Measurements from ENCODE around the gene AMBRA1. TPM values are rescaled to one million over a fixed set of nuclear protein-coding genes. Genes with fewer than 3 reads are reported as not detected.

AMBRA1 gene
- polyA plus RNA-seq, 2 of the 4 experiments (the other 2 are of a cell fraction): 11.5 to 13.4 TPM

DNA sequence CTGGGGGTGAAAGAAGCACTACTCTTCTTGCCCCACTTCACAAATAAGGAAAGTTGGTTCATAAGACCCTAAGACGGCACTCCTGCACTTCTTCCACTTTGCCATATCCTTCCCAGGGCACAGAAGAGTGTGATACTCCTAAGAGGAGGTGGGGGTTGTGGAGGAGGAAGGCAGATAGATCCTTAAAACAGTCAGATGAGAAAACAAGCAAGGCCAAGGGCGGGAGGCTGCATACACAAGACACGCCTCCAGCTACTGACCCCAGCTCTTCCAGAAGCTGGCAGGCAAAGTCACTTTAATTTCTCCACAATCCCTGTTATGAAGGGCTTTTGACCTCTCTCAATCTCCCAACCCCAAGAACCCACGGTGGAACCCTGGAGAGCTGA lies 200.6 kb downstream of the AMBRA1 start:
- ATAC-seq (no peak), DNase-seq (ENCODE audit: low read depth in 1 of 2, low spot score in 1 of 2) (no peak), FAIRE-seq (no peak)
- CTCF ChIA-PET: interaction anchor here (0.6 to 10.2 kb wide), 9 partner anchors 10 to 300 kb away, joined by 3 to 220 read pairs (median 7); partner anchors contain the start of gene MDK
- no peak overlapping the region for H3K27ac ChIP-seq
- TF ChIP-seq ESRRA (IDR thresholded peaks at IDR 0.05; ENCODE audit: borderline replicate concordance, low read length) (no peak), TFCP2L1 (CRISPR knock-in tag; IDR thresholded peaks at IDR 0.05) (no peak), RAD21 (conservative IDR thresholded peaks at IDR 0.05 in 1 of 2, IDR thresholded peaks at IDR 0.05 in 1 of 2) (no peak), ZFP36 (IDR thresholded peaks at IDR 0.05; ENCODE audit: borderline replicate concordance, partially characterized antibody) (no peak), KDM1A (IDR thresholded peaks at IDR 0.05; ENCODE audit: low read depth) (no peak), RNF2 (IDR thresholded peaks at IDR 0.05; ENCODE audit: borderline replicate concordance, low read depth) (no peak), CBX2 (IDR thresholded peaks at IDR 0.05; ENCODE audit: borderline replicate concordance, low read depth) (no peak), POLR2AphosphoS2 (conservative IDR thresholded peaks at IDR 0.05; ENCODE audit: low read length) (no peak), NR3C1 (IDR thresholded peaks at IDR 0.05) (no peak), NFE2L2 (conservative IDR thresholded peaks at IDR 0.05; ENCODE audit: low read length) (no peak), CHD2 (IDR thresholded peaks at IDR 0.05; ENCODE audit: low read length, partially characterized antibody) (no peak)
- TF ChIP-seq, protein P1, sequence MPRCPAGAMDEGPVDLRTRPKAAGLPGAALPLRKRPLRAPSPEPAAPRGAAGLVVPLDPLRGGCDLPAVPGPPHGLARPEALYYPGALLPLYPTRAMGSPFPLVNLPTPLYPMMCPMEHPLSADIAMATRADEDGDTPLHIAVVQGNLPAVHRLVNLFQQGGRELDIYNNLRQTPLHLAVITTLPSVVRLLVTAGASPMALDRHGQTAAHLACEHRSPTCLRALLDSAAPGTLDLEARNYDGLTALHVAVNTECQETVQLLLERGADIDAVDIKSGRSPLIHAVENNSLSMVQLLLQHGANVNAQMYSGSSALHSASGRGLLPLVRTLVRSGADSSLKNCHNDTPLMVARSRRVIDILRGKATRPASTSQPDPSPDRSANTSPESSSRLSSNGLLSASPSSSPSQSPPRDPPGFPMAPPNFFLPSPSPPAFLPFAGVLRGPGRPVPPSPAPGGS (IDR thresholded peaks at IDR 0.05): no peak
- TF ChIP-seq, protein P2, sequence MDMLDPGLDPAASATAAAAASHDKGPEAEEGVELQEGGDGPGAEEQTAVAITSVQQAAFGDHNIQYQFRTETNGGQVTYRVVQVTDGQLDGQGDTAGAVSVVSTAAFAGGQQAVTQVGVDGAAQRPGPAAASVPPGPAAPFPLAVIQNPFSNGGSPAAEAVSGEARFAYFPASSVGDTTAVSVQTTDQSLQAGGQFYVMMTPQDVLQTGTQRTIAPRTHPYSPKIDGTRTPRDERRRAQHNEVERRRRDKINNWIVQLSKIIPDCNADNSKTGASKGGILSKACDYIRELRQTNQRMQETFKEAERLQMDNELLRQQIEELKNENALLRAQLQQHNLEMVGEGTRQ (IDR thresholded peaks at IDR 0.05): no peak
- TF ChIP-seq, protein P3, sequence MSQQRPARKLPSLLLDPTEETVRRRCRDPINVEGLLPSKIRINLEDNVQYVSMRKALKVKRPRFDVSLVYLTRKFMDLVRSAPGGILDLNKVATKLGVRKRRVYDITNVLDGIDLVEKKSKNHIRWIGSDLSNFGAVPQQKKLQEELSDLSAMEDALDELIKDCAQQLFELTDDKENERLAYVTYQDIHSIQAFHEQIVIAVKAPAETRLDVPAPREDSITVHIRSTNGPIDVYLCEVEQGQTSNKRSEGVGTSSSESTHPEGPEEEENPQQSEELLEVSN (IDR thresholded peaks at IDR 0.05; ENCODE audit: borderline replicate concordance, low read depth): no peak
- peaks cover 18% of the 10 kb centered on the region; the same call in 2 of the 3 replicates for H3K4me1 ChIP-seq
- POLR2A ChIA-PET: no interaction called here
- no peak overlapping the region for H3K4me3 ChIP-seq
- no peaks in the 10 kb centered on the region for H3K9me3 ChIP-seq
- 77% methylated on average over 4 of the region's 4 CpGs for WGBS (ENCODE audit: missing lambda C conversion rate)
- no peak overlapping the region for H3K4me2 ChIP-seq

DNA sequence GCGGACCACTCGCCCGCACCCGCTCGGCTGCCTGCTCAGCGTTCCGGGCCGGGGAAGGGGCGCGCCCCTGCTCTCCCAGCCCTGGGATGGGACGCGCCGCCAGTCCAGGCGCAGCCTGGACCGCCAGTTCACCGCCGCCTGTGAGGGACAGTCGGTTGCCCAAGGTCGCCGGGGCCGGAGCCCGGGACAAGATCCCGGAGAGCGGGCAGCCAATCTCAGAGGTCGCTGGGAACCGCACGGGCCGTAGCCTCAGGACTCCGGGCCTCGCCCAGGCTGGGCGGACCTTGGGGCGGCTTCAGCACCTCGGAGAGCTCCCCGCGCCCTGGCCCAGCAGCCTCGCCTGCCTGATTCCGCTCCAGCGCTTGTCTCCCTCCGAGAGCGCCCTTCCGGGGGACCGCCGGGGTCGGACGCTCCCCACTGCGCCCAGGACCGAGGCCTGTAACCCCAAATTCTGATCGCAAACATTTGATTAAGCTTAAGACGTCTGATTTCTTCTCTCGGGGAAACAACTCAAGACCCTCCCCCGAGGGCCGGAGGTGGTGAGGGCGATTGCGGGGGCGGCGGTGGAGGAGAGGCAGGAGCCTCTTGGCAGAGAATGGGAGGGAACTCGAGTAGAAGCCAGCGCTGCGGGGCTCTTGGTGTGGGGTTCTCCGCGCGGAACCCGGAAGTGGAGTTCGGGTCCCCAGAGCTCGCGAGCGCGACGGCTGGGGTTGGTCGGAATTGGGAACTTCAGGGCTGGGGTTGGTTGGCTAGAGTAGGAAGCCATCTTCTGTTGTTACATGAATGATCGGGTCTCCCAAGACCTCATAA lies 201.2 kb downstream of the AMBRA1 start:
- ChIA-PET POLR2A (interaction anchor here (1.1 kb wide), 1 partner anchor 149 kb away, joined by 4 read pairs; no protein-coding TSS in a partner anchor), CTCF (interaction anchor here (0.8 to 10.2 kb wide), 25 partner anchors 8 to 300 kb away, joined by 3 to 220 read pairs (median 5); partner anchors contain the start of genes ATG13, HARBI1 and MDK)
- Histone ChIP-seq H3K9me3 (no peaks in the 10 kb centered on the region), H3K4me1 (peaks cover 18% of the 10 kb centered on the region; the same call in 2 of the 3 replicates), H3K4me3 (peak overlapping the region; percentile 59), H3K27ac (peak overlapping the region in 1 of 2 experiments; percentile 63; a peak in 1 of 6 replicates), H3K4me2 (peak overlapping the region; percentile 98)
- WGBS (ENCODE audit: missing lambda C conversion rate): 42% methylated on average over 41 of the region's 71 CpGs
- FAIRE-seq (no peak), DNase-seq (ENCODE audit: low read depth in 1 of 2, low spot score in 1 of 2) (peak; percentile 74 to 87), ATAC-seq (peak; percentile 52 to 73)
- TF ChIP-seq SMC3 (IDR thresholded peaks at IDR 0.05) (no peak), EP300 (IDR thresholded peaks at IDR 0.05) (no peak), HEYL (CRISPR knock-in tag; IDR thresholded peaks at IDR 0.05) (no peak), CHD2 (IDR thresholded peaks at IDR 0.05; ENCODE audit: low read length, partially characterized antibody) (no peak), BHLHE40 (IDR thresholded peaks at IDR 0.05; ENCODE audit: low read depth, low read length) (no peak), HOXB13 (CRISPR knock-in tag; IDR thresholded peaks at IDR 0.05; ENCODE audit: low read depth) (peak; percentile 44; the same call in 1 of the 2 replicates), PHF8 (IDR thresholded peaks at IDR 0.05; ENCODE audit: borderline replicate concordance, low read depth) (no peak), RARB (CRISPR knock-in tag; IDR thresholded peaks at IDR 0.05) (no peak), JUNB (IDR thresholded peaks at IDR 0.05) (no peak), KDM5A (IDR thresholded peaks at IDR 0.05) (no peak), ZC3H11A (IDR thresholded peaks at IDR 0.05) (no peak)
- TF ChIP-seq, protein P4, sequence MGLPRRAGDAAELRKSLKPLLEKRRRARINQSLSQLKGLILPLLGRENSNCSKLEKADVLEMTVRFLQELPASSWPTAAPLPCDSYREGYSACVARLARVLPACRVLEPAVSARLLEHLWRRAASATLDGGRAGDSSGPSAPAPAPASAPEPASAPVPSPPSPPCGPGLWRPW (IDR thresholded peaks at IDR 0.05): no peak
- TF ChIP-seq, protein P5, sequence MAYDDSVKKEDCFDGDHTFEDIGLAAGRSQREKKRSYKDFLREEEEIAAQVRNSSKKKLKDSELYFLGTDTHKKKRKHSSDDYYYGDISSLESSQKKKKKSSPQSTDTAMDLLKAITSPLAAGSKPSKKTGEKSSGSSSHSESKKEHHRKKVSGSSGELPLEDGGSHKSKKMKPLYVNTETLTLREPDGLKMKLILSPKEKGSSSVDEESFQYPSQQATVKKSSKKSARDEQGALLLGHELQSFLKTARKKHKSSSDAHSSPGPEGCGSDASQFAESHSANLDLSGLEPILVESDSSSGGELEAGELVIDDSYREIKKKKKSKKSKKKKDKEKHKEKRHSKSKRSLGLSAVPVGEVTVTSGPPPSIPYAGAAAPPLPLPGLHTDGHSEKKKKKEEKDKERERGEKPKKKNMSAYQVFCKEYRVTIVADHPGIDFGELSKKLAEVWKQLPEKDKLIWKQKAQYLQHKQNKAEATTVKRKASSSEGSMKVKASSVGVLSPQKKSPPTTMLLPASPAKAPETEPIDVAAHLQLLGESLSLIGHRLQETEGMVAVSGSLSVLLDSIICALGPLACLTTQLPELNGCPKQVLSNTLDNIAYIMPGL (CRISPR knock-in tag; IDR thresholded peaks at IDR 0.05; ENCODE audit: borderline replicate concordance): no peak
- TF ChIP-seq, protein P6, sequence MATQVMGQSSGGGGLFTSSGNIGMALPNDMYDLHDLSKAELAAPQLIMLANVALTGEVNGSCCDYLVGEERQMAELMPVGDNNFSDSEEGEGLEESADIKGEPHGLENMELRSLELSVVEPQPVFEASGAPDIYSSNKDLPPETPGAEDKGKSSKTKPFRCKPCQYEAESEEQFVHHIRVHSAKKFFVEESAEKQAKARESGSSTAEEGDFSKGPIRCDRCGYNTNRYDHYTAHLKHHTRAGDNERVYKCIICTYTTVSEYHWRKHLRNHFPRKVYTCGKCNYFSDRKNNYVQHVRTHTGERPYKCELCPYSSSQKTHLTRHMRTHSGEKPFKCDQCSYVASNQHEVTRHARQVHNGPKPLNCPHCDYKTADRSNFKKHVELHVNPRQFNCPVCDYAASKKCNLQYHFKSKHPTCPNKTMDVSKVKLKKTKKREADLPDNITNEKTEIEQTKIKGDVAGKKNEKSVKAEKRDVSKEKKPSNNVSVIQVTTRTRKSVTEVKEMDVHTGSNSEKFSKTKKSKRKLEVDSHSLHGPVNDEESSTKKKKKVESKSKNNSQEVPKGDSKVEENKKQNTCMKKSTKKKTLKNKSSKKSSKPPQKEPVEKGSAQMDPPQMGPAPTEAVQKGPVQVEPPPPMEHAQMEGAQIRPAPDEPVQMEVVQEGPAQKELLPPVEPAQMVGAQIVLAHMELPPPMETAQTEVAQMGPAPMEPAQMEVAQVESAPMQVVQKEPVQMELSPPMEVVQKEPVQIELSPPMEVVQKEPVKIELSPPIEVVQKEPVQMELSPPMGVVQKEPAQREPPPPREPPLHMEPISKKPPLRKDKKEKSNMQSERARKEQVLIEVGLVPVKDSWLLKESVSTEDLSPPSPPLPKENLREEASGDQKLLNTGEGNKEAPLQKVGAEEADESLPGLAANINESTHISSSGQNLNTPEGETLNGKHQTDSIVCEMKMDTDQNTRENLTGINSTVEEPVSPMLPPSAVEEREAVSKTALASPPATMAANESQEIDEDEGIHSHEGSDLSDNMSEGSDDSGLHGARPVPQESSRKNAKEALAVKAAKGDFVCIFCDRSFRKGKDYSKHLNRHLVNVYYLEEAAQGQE (IDR thresholded peaks at IDR 0.05): peak; percentile 99

All from A549 (cell line).